GM13976 (cell line): ENCODE data around the gene CBX7.
"Not testable (repeated sequence)": the region's sequence is repeated elsewhere in the genome, so short reads cannot be mapped to it uniquely, and the experiment has no call there.

Experiments
- DNase-seq: peaks from one replicate; pipeline ENCODE4 v3.0.0; 2012; ENCODE audit warnings: low spot score
- in situ Hi-C: fragments of 300-500 bp; cut with MboI; formaldehyde crosslinking; loops from one replicate; pipeline ENCODE4 v1.12.0; 2022; ENCODE audit warnings: low sequenced_read_pairs, mixed read lengths, inconsistent platforms; ENCODE audit not compliant: unreplicated experiment
- TF ChIP-seq, protein P1 (sequence below): IDR thresholded peaks from 2 replicates; pipeline ENCODE4 v1.5.1; 2012; ENCODE audit warnings: borderline replicate concordance, mild to moderate bottlenecking; ENCODE audit not compliant: insufficient read depth; ENCODE audit errors: extremely low read depth, missing control alignments, control extremely low read depth

The CBX7 gene

DNA sequence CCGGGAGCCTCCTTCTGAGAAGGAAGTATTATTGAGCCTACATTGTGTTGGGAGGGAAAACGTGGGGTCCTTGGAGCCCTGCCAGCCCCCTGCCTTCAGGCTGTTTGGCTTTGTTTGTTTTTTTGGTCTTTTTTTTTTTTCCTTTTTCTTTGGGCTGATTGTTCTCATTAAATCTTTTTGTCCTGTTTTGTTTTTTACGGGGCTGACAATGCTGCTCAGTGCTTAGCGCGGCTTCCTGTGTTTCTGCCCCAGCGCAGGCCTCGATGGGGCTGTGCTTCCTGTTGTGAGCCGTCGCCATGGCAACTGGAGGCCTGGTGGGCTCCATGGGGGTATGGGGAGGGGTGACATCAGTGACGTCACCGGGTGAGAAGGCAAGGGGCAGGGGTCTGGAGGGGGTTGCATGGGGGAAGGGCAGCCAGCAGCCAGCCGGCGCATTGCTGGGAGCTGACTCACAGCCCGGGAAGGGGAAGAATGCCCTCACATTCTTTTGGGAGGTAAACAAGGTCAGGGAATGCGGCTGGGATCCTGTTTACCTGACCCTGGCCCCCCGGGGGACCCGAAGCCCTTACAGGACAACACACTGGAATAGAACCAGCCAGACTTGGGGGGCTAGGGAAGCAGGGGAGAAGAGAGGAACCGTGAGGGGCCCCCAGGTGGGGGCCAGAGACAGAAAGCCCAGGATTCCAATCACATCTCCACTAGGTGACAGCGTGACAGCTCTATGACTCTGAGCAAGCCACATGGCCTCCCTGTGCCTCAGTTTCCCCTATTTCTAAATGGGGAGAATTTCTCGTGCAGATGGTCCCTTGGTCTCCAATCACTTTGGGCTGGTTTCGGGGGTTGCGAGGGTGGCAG, 22.2 kb upstream of the CBX7 start:
- in situ Hi-C loops, result loop anchor here (5.0 to 25.0 kb wide), 2 partner anchors 138 to 338 kb away; partner anchors contain the start of genes ATF4 and MIEF1
- peak; percentile 49 for DNase-seq
- TF ChIP-seq, protein P1, sequence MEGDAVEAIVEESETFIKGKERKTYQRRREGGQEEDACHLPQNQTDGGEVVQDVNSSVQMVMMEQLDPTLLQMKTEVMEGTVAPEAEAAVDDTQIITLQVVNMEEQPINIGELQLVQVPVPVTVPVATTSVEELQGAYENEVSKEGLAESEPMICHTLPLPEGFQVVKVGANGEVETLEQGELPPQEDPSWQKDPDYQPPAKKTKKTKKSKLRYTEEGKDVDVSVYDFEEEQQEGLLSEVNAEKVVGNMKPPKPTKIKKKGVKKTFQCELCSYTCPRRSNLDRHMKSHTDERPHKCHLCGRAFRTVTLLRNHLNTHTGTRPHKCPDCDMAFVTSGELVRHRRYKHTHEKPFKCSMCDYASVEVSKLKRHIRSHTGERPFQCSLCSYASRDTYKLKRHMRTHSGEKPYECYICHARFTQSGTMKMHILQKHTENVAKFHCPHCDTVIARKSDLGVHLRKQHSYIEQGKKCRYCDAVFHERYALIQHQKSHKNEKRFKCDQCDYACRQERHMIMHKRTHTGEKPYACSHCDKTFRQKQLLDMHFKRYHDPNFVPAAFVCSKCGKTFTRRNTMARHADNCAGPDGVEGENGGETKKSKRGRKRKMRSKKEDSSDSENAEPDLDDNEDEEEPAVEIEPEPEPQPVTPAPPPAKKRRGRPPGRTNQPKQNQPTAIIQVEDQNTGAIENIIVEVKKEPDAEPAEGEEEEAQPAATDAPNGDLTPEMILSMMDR, result no peak

DNA sequence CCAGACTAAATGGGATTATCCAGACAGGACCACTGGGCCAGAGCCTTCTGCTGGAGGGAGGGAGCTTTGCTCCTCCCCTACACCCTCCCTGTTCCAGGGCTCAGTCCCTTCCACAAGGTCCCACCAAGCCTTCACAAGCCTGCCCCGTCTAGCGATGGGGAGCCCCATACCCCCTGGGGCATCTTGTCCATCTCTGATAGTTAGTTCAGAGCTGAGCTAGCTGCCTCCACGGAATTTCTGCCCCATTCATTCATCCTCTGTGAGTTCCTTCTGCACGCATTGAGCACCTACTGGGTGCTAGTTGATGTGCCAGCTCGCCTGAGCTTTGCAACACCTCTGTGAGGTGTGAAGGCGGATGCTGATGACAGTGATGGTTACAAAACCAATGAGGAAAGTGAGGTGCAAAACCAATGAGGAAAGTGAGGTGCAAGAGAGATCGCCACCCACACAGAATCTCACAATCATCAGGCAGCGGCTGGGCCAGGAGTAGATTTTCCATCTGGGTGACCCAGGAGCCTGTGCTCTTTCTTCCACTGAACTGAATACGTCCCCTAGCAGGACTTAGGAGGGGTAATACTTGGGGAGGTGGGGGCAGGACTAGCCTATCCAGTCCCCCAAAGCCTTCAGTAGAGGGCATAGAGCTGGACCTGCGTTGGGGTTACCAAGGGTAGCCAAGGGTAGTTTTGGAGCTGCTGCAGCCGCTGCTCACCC, 21.5 kb upstream of the CBX7 start:
- DNase-seq, result peak; percentile 32
- in situ Hi-C loops, result loop anchor here (5.0 to 25.0 kb wide), 2 partner anchors 138 to 338 kb away; partner anchors contain the start of genes ATF4 and MIEF1
- TF ChIP-seq, protein P1, result no peak

DNA sequence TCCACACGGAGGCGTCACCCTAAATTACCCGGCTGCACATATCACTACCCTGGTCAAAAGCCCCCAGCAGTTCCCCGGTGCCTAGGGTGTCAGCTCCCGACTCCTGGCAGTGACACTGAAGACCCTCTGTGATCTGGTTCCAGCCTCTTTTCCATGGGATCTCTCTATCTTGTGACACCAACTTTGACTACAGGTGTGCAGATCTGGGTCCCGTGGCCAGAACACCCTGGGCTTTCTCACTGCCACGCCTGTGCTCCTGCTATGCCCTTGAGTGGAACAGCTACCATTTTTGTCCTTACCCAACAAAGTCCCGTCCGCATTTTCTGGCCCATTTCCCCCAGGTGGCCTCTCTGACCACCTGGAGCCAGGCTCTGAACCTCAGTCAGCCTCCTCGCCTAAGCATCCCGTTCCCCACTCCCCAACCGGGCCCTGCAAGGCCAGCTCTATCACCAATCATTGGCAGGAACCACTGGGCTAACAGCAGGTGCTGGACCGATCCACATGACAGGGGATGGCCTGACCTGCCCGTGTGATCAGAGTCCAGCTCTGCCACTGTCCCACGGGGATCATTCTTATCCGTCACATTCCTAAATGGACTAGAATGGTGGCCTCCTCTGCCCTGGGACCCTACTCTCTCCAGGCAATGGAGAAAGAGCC, 20.7 kb upstream of the CBX7 start:
- in situ Hi-C loops, result loop anchor here (5.0 to 25.0 kb wide), 2 partner anchors 139 to 339 kb away; partner anchors contain the start of genes ATF4 and MIEF1
- TF ChIP-seq, protein P1, result no peak
- no peak for DNase-seq

DNA sequence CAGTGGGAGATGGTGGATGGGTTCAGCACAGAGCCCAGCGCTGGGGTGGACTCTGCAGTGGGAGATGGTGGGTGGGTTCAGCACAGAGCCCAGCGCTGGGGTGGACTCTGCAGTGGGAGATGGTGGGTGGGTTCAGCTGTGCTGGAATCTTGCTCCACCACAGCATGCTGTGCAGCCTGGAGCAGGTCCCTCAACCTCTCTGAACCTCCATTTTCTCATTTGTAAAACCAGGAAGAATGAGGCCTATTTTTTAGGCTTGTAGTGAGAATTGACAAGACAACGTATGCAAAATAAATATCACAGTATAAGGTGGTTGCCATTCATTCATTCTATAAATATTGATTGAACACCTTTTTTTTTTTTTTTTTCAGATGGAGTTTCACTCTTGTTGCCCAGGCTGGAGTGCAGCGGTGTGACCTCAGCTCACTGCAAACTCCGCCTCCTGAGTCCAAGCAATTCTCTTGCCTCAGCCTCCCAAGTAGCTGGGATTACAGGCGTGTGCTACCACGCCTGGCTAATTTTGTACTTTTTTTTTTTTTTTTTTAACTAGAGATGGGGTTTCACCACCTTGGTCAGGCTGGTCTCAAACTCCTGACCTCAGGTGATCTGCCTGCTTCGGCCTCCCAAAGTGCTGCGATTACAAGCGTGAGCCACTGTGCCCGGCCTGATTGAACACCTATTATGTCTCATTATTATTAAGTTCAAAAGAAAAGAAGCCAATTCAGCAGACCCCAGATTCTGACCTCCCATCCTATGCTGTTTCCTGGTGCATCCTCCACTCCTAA, 20.0 kb upstream of the CBX7 start:
- in situ Hi-C loops, result loop anchor here (5.0 to 25.0 kb wide), 2 partner anchors 140 to 340 kb away; partner anchors contain the start of genes ATF4 and MIEF1
- DNase-seq, result not testable (repeated sequence)

DNA sequence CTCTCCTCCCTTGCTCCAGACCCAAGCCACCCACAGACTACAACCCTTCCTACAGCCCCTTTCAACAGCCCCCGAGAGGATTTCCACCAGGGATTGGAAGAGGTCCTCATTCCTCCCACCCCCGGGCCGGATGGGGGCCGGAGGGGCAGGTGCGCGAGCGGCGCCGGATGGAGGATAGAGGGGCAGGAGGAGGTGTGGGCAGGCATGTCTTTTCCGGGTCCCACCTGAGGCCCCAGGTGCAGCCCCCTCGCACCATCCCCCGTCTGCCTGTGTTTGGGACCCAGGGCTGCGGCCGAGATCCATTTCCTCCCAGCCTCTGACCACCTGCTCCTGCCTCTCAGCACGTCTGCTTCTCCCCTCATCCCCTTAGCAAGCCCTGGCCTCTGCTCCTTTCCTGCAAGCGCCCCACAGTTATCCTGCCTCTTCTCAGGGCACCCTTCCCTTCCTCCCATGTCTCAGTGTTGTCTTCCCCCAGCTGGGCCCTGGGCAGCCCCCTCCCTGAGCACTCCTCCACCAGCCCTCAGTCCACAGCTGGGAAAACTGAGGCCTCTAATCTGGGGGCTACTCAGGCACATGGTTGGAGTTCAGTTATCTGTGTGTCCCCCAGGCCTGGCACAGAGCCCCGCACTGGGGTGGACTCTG, 19.3 kb upstream of the CBX7 start:
- peak; percentile 31 for DNase-seq
- in situ Hi-C loops, result loop anchor here (5.0 to 25.0 kb wide), 2 partner anchors 141 to 341 kb away; partner anchors contain the start of genes ATF4 and MIEF1
- TF ChIP-seq, protein P1, result no peak
